ENCODE results near the gene SLITRK3. TPM values are rescaled to one million over a fixed set of nuclear protein-coding genes. Genes with fewer than 3 reads are reported as not detected.

The SLITRK3 gene, protein sequence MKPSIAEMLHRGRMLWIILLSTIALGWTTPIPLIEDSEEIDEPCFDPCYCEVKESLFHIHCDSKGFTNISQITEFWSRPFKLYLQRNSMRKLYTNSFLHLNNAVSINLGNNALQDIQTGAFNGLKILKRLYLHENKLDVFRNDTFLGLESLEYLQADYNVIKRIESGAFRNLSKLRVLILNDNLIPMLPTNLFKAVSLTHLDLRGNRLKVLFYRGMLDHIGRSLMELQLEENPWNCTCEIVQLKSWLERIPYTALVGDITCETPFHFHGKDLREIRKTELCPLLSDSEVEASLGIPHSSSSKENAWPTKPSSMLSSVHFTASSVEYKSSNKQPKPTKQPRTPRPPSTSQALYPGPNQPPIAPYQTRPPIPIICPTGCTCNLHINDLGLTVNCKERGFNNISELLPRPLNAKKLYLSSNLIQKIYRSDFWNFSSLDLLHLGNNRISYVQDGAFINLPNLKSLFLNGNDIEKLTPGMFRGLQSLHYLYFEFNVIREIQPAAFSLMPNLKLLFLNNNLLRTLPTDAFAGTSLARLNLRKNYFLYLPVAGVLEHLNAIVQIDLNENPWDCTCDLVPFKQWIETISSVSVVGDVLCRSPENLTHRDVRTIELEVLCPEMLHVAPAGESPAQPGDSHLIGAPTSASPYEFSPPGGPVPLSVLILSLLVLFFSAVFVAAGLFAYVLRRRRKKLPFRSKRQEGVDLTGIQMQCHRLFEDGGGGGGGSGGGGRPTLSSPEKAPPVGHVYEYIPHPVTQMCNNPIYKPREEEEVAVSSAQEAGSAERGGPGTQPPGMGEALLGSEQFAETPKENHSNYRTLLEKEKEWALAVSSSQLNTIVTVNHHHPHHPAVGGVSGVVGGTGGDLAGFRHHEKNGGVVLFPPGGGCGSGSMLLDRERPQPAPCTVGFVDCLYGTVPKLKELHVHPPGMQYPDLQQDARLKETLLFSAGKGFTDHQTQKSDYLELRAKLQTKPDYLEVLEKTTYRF
- under 1 TPM in 1 of 4 donors, not detected in 3; 0.08 TPM for total RNA-seq

DNA sequence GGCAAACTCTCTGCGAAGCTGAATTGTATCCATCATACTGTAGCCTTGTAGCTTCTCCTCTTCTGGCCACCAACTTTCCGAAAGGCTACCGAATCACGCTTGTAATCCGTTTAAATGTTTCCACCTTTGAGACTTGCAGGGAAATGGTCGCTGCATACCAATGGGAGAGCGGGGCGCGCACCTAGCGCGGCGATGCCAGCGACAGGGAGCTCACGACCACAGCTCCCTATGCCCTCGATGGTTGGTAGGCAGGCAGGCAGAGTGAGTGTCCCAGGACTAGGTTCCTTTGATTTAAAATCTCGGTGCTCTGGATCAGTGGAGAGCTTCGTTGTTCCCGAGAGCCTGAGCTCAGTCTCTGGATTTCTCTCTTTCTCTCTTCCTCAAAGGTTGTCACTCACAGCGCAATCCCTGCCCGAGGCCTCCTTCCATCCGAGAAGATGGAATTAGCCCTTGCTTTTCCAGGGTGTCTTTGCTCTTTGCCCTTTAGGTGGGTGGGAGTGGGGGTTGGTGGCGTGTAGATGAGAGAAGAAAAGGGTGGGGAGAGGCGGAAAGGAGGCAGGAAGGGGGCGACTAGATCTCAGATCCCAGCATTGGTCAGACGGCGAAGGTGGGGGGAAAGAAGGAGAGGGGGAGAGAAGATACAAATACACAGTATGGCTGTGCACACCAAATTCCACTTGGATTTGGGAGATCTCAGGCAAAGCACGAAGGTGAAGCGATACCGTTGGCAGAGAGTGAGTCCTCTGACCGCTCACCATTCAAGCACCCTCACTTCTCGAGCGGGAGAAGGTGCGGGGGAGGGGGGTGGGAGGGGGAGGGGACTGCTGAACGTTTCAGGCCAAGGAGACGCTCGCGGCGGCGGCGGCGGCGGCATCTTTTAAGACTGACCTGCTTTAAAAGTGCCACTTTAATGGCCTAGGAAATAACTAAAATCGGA lies at the start of gene SLITRK3:
SLITRK3 (minus strand) TSS at position 745 of the 937 bp plus-strand sequence. CDS start 5,554 bp downstream, outside the sequence.
- TF ChIP-seq POLR2A (IDR thresholded peaks at IDR 0.05): no peak
- TF ChIP-seq, protein P1, sequence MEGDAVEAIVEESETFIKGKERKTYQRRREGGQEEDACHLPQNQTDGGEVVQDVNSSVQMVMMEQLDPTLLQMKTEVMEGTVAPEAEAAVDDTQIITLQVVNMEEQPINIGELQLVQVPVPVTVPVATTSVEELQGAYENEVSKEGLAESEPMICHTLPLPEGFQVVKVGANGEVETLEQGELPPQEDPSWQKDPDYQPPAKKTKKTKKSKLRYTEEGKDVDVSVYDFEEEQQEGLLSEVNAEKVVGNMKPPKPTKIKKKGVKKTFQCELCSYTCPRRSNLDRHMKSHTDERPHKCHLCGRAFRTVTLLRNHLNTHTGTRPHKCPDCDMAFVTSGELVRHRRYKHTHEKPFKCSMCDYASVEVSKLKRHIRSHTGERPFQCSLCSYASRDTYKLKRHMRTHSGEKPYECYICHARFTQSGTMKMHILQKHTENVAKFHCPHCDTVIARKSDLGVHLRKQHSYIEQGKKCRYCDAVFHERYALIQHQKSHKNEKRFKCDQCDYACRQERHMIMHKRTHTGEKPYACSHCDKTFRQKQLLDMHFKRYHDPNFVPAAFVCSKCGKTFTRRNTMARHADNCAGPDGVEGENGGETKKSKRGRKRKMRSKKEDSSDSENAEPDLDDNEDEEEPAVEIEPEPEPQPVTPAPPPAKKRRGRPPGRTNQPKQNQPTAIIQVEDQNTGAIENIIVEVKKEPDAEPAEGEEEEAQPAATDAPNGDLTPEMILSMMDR (IDR thresholded peaks at IDR 0.05): no peak
- WGBS, 2 donors: 2 to 4% methylated on average over 43 of the region's 43 CpGs
- DNase-seq (ENCODE audit: low spot score in 2 of 2): no peak
- intact Hi-C loops (cut with DNase I; ENCODE audit: low total_unique reads): no loop called here
- H3K4me3 ChIP-seq (ENCODE audit: low read depth, poor library complexity, severe bottlenecking): peak within 1 kb of the TSS; percentile 20

DNA sequence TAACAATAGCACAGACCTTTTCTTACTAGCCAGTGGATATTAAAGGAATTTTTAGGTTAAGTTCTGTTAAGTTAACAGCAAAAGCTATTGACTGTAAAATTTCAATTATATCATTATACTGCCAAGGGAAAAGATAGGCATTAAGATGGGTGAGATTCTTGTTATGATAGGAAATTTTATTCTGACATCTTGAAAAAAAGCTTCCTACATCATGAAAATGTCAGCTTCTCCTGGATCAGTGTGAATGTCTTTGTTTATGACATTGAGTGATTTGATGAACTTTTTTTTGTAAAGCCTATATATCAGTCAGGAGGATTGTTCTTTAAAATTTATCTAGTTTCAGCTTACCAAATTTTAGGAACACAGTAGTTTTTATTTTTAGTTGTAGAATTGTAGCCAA lies 47.4 kb upstream of the SLITRK3 start:
- H3K4me3 ChIP-seq (ENCODE audit: low read depth, poor library complexity, severe bottlenecking): no peak overlapping the region
- DNase-seq (ENCODE audit: low spot score in 2 of 2): no peak
- TF ChIP-seq, protein P1 (IDR thresholded peaks at IDR 0.05): no peak
- TF ChIP-seq POLR2A (IDR thresholded peaks at IDR 0.05): no peak
- intact Hi-C loops (cut with DNase I; ENCODE audit: low total_unique reads): no loop called here

DNA sequence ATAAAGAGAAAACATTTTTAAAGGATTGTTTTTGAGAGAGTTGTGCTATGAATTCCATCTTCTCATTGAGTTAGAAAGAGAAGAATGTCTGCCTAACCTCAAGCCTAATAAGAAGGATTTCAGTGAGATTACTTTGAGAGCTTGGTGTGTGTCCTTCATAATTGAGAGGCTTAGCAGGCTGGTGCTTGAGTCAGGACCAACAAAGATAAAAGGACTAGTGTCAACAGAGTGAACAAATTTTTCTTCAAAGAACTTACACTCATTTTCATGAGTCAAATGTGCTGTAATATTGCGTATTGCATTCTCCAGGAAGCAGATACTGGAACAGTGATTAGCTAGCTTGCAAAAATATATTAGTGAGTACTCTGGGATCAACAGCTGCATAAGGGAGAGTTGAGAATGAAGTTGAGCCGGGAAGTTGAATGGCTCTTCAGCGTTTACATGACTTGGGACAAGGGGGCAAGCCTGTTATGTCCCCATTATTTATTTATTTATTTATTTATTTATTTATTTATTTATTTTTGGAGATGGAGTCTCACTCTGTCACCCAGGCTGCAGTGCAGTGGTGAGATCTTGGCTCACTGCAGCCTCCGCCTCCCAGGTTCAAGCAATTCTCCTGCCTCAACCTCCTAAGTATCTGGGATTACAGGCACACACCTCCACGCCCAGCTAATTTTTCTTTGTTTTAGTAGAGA lies 37.5 kb upstream of the SLITRK3 start:
- H3K4me3 ChIP-seq (ENCODE audit: low read depth, poor library complexity, severe bottlenecking): no peak overlapping the region
- WGBS, 2 donors: 91 to 92% methylated on average over 5 of the region's 5 CpGs
- DNase-seq (ENCODE audit: low spot score in 2 of 2): no peak
- TF ChIP-seq, protein P1 (IDR thresholded peaks at IDR 0.05): no peak
- TF ChIP-seq POLR2A (IDR thresholded peaks at IDR 0.05): no peak
- intact Hi-C loops (cut with DNase I; ENCODE audit: low total_unique reads): no loop called here

DNA sequence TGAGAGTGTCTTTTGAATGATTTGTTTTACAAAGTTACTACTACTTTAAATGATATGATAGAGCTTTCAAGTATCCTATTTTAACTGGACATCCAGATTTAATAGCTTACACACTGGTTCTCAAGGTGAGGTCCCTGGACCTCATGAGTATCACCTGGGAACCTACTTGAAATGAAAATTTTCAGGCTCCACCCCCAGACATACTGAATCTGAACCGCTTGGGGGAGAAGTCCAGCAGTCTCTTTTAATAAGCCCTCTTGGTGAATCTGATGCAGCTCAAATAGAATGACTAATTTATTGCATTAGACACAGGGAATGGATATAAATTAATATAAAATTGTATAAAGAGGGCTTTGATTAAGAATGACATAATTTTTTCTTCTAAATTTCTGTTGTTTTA lies 29.4 kb upstream of the SLITRK3 start:
- no peak for DNase-seq (ENCODE audit: low spot score in 2 of 2)
- TF ChIP-seq POLR2A (IDR thresholded peaks at IDR 0.05): no peak
- TF ChIP-seq, protein P1 (IDR thresholded peaks at IDR 0.05): no peak
- no peak overlapping the region for H3K4me3 ChIP-seq (ENCODE audit: low read depth, poor library complexity, severe bottlenecking)
- intact Hi-C loops (cut with DNase I; ENCODE audit: low total_unique reads): no loop called here
- 47 to 55% methylated on average over 1 of the region's 1 CpG for WGBS, 2 donors

DNA sequence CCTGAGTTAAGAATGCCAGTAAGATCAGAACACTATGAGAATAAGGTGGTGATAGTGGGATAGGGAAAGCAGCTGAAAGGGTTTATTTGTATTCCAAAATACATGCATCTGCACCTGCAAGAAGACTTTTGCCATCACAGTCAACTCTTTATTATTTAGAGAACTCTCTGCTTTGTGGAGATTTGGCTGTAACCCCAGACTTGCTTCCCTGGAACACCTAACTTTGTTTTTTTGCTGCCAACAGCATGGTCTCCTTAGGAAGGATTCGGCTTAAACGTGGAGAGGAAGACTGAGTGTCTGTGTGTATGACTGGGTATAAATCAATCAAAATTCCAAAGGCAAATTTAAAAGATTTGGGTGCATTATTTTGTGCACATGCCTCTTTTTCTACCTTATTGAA lies 21.6 kb upstream of the SLITRK3 start:
- no peak for DNase-seq (ENCODE audit: low spot score in 2 of 2)
- TF ChIP-seq, protein P1 (IDR thresholded peaks at IDR 0.05): no peak
- no peak for TF ChIP-seq POLR2A (IDR thresholded peaks at IDR 0.05)

More for the DNA sequence above, 21.6 kb upstream of the SLITRK3 start:
- intact Hi-C loops (cut with DNase I; ENCODE audit: low total_unique reads): no loop called here
- no peak overlapping the region for H3K4me3 ChIP-seq (ENCODE audit: low read depth, poor library complexity, severe bottlenecking)
- WGBS, 2 donors: 27 to 44% methylated on average over 2 of the region's 2 CpGs
